ENCODE data around the gene HNRNPD. TPM values are rescaled to one million over a fixed set of nuclear protein-coding genes. Genes with fewer than 3 reads are reported as not detected.
"Not testable (repeated sequence)": the region's sequence is repeated elsewhere in the genome, so short reads cannot be mapped to it uniquely, and the experiment has no call there.

The HNRNPD gene
- 38.7 and 39.2 TPM in 2 replicates for total RNA-seq (2014; rRNA removed; shearing (Covaris generic))

- DNase-seq (ENCODE audit: low spot score) = peak; percentile 99
Measured at GRCh38 chr4:82373816-82374625, at the start of gene HNRNPD. HNRNPD (minus strand) TSS chr4:82373991; CDS start chr4:82373678, 313 bp downstream.

- no peak for DNase-seq (ENCODE audit: low spot score)
Measured at GRCh38 chr4:82422616-82423015, 48.8 kb upstream of the HNRNPD start.

- no peak for DNase-seq (ENCODE audit: low spot score)
Measured at GRCh38 chr4:82421796-82422560, 48.2 kb upstream of the HNRNPD start.

- DNase-seq (ENCODE audit: low spot score) = no peak
Measured at GRCh38 chr4:82419451-82419850, 45.7 kb upstream of the HNRNPD start.

GRCh38 chr4:82415922-82416365 lies 42.2 kb upstream of the HNRNPD start:
- DNase-seq (ENCODE audit: low spot score) = no peak

- not testable (repeated sequence) for DNase-seq (ENCODE audit: low spot score)
Measured at GRCh38 chr4:82415061-82415460, 41.3 kb upstream of the HNRNPD start.

- DNase-seq (ENCODE audit: low spot score) = no peak
Measured at GRCh38 chr4:82403725-82404124, 29.9 kb upstream of the HNRNPD start.

GRCh38 chr4:82402196-82402775 lies 28.5 kb upstream of the HNRNPD start:
- DNase-seq (ENCODE audit: low spot score) = no peak

- DNase-seq (ENCODE audit: low spot score) = no peak
Measured at GRCh38 chr4:82401600-82401999, 27.8 kb upstream of the HNRNPD start.

GRCh38 chr4:82398263-82398662 lies 24.5 kb upstream of the HNRNPD start:
- DNase-seq (ENCODE audit: low spot score) = no peak

GRCh38 chr4:82397527-82397926 lies 23.7 kb upstream of the HNRNPD start:
- DNase-seq (ENCODE audit: low spot score) = no peak

- DNase-seq (ENCODE audit: low spot score) = no peak
Measured at GRCh38 chr4:82394896-82395295, 21.1 kb upstream of the HNRNPD start.

- not testable (repeated sequence) for DNase-seq (ENCODE audit: low spot score)
Measured at GRCh38 chr4:82390061-82390460, 16.3 kb upstream of the HNRNPD start.

- no peak for DNase-seq (ENCODE audit: low spot score)
Measured at GRCh38 chr4:82388405-82388804, 14.6 kb upstream of the HNRNPD start.

- not testable (repeated sequence) for DNase-seq (ENCODE audit: low spot score)
Measured at GRCh38 chr4:82386312-82386711, 12.5 kb upstream of the HNRNPD start.

- DNase-seq (ENCODE audit: low spot score) = no peak
Measured at GRCh38 chr4:82382751-82383150, 9.0 kb upstream of the HNRNPD start.

- no peak for DNase-seq (ENCODE audit: low spot score)
Measured at GRCh38 chr4:82381661-82382296, 8.0 kb upstream of the HNRNPD start.

- DNase-seq (ENCODE audit: low spot score) = no peak
Measured at GRCh38 chr4:82381235-82381634, 7.4 kb upstream of the HNRNPD start.

- DNase-seq (ENCODE audit: low spot score) = no peak
Measured at GRCh38 chr4:82380831-82381230, 7.0 kb upstream of the HNRNPD start.

- no peak for DNase-seq (ENCODE audit: low spot score)
Measured at GRCh38 chr4:82380344-82380743, 6.6 kb upstream of the HNRNPD start.

- DNase-seq (ENCODE audit: low spot score) = no peak
Measured at GRCh38 chr4:82376109-82376508, 2.3 kb upstream of the HNRNPD start.

- DNase-seq (ENCODE audit: low spot score) = no peak
Measured at GRCh38 chr4:82373486-82373815, 340 bp downstream of the HNRNPD start.

Data from H4 (cell line).